ENCODE measurements around the gene TSR3.

The TSR3 gene

DNA sequence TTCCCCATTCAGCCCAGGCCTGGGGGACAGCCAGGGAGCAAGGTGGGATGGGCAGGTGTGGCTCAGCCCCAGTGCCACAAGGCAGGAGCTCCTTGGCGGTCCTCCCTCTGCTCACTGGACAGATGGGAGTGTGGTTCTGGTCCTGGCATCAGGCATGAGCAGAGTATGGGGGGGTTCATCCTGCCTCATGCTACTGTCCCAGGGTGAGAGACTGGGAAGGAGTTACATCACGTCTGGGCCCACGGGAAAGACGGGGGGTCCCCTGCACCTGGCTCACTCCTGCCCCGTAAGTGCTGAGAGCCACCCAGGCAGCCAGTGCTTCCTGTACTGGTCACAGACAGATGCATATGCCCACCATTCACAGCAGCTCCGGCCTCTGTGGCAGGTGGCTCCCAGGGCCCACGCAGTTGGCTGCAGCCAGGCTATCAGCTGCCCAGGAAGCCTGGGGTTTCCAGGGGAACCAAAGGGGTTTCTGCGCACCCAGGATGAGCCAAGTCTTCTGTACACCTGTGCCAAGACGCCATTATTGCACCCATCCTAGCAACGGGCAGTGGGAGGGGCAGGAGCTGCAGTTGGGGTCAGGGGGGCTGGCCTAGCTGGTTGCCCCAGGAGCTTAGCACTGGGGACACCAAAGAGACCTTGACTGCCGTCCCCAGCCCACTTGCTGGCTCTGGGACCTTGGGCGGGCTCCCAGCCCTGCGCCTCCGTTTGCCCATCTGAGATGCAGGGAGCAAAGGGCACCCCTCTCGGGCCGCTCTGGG is 16.3 kb downstream of the TSR3 start:
- DNase-seq (ENCODE audit: extremely low spot score): no peak
- ChIA-PET POLR2A (no interaction called here), CTCF (interaction anchor here (1.1 to 1.7 kb wide), 6 partner anchors 9 to 29 kb away, joined by 3 to 5 read pairs (median 3); no protein-coding TSS in a partner anchor)
- TF ChIP-seq CTCF (IDR thresholded peaks at IDR 0.05; ENCODE audit: control extremely low read depth, extremely low read depth, low read depth, missing control alignments): no peak

- TF ChIP-seq CTCF (IDR thresholded peaks at IDR 0.05; ENCODE audit: control extremely low read depth, extremely low read depth, low read depth, missing control alignments): no peak
- no peak for DNase-seq (ENCODE audit: extremely low spot score)
- POLR2A ChIA-PET: no interaction called here
- CTCF ChIA-PET: interaction anchor here (1.3 kb wide), 1 partner anchor 19 kb away, joined by 3 read pairs; no protein-coding TSS in a partner anchor
These were observed 16.9 kb downstream of the TSR3 start for GRCh38 chr16:1334739-1335138.

GRCh38 chr16:1333854-1334700 is 17.6 kb downstream of the TSR3 start:
- POLR2A ChIA-PET: interaction anchor here (0.6 kb wide), 1 partner anchor 854 kb away, joined by 3 read pairs; no protein-coding TSS in a partner anchor
- TF ChIP-seq CTCF (IDR thresholded peaks at IDR 0.05; ENCODE audit: control extremely low read depth, extremely low read depth, low read depth, missing control alignments): no peak
- no peak for DNase-seq (ENCODE audit: extremely low spot score)
- CTCF ChIA-PET: interaction anchor here (1.0 kb wide), 1 partner anchor 8 kb away, joined by 3 read pairs; no protein-coding TSS in a partner anchor

GRCh38 chr16:1333149-1333812 is 18.4 kb downstream of the TSR3 start, which contains the start of gene BAIAP3:
BAIAP3 (plus strand) TSS chr16:1333645; CDS start chr16:1338550, 4,905 bp downstream.
- no peak for TF ChIP-seq CTCF (IDR thresholded peaks at IDR 0.05; ENCODE audit: control extremely low read depth, extremely low read depth, low read depth, missing control alignments)
- POLR2A ChIA-PET: interaction anchor here (0.6 kb wide), 1 partner anchor 854 kb away, joined by 3 read pairs; no protein-coding TSS in a partner anchor
- CTCF ChIA-PET: interaction anchor here (1.0 to 1.5 kb wide), 2 partner anchors 9 to 30 kb away, joined by 3 to 4 read pairs; no protein-coding TSS in a partner anchor
- DNase-seq (ENCODE audit: extremely low spot score): peak; percentile 77

- ChIA-PET CTCF (interaction anchor here (0.8 to 1.5 kb wide), 3 partner anchors 9 to 31 kb away, joined by 3 to 4 read pairs (median 4); no protein-coding TSS in a partner anchor), POLR2A (interaction anchor here (0.8 kb wide), 1 partner anchor 10 kb away, joined by 3 read pairs; no protein-coding TSS in a partner anchor)
- no peak for TF ChIP-seq CTCF (IDR thresholded peaks at IDR 0.05; ENCODE audit: control extremely low read depth, extremely low read depth, low read depth, missing control alignments)
- no peak for DNase-seq (ENCODE audit: extremely low spot score)
These were observed 19.0 kb downstream of the TSR3 start for GRCh38 chr16:1332618-1333148.

All from GM10248 (cell line).